ENCODE results near the gene SERPINB12. TPM values are rescaled to one million over a fixed set of nuclear protein-coding genes. Genes with fewer than 3 reads are reported as not detected.

SERPINB12 gene
- total RNA-seq, 2 donors from 2014 or later: not detected

GRCh38 chr18:63617049-63617914, 75.1 kb downstream of the SERPINB12 start:
- Histone ChIP-seq H3K4me1 (no peaks in the 10 kb centered on the region), H3K27ac (no peak overlapping the region), H3K9me3 (no peaks in the 10 kb centered on the region), H3K4me3 (no peak overlapping the region), H3K27me3 (no peaks in the 10 kb centered on the region), H3K36me3 (replicated peaks in 1 of 2; ENCODE audit: insufficient read depth in 1 of 2, low read depth in 2 of 2) (no peaks in the 10 kb centered on the region)
- no peak for DNase-seq
- 16 to 18% methylated on average over 3 of the region's 3 CpGs for WGBS, 2 donors
- no peak for ATAC-seq
- TF ChIP-seq CTCF (IDR thresholded peaks at IDR 0.05) (no peak), POLR2A (IDR thresholded peaks at IDR 0.05) (no peak)
- intact Hi-C loops (cut with DNase I): no loop called here

DNA sequence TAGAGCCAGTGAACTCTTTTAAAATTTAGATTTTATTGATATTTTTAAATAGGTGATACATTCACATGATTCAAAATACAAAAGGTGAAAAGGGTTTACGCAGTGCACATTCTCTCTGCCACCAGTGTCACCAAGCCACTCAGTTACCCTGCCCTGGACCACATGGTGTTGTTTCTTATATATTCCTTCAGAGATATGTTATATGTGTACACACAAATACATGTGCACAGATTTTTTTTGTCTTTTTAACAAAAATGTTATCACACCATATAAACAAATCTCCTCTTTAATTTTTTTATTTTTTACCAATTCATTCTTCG, 75.7 kb downstream of the SERPINB12 start:
- no peak for DNase-seq
- WGBS, 2 donors: 89 to 91% methylated on average over 2 of the region's 2 CpGs
- TF ChIP-seq POLR2A (IDR thresholded peaks at IDR 0.05) (no peak), CTCF (IDR thresholded peaks at IDR 0.05) (no peak)
- H3K9me3 ChIP-seq: no peaks in the 10 kb centered on the region
- no peak for ATAC-seq
- H3K27ac ChIP-seq: no peak overlapping the region
- no peaks in the 10 kb centered on the region for H3K36me3 ChIP-seq (replicated peaks in 1 of 2; ENCODE audit: insufficient read depth in 1 of 2, low read depth in 2 of 2)
- H3K4me3 ChIP-seq: no peak overlapping the region
- H3K27me3 ChIP-seq: no peaks in the 10 kb centered on the region
- H3K4me1 ChIP-seq: no peaks in the 10 kb centered on the region
- intact Hi-C loops (cut with DNase I): no loop called here

Other genes with a start within 250 kb of the SERPINB12 start
- 10 to 100 TPM; 10.1 to 18.5 TPM for gene BCL2, start 222.6 kb upstream of the SERPINB12 start, total RNA-seq
- gene KDSR, start 175.2 kb upstream of the SERPINB12 start, total RNA-seq: 10 to 100 TPM; 14.5 TPM
- 10 to 100 TPM; 16.2 to 20.2 TPM for gene VPS4B, start 119.9 kb upstream of the SERPINB12 start, total RNA-seq
- not detected for gene SERPINB5, start 65.4 kb upstream of the SERPINB12 start, total RNA-seq
- not detected for gene SERPINB13, start 45.0 kb downstream of the SERPINB12 start, total RNA-seq
- gene SERPINB4, start 101.9 kb downstream of the SERPINB12 start, total RNA-seq: not detected
- not detected for gene SERPINB3, start 119.5 kb downstream of the SERPINB12 start, total RNA-seq
- gene SERPINB11, start 160.6 kb downstream of the SERPINB12 start, total RNA-seq: not detected
- gene SERPINB7, start 233.0 kb downstream of the SERPINB12 start, total RNA-seq: not detected

All from body of pancreas (tissue), 4 donors.